Retina (tissue), 1 donor: ENCODE measurements around the gene TALDO1.
A peak's percentile ranks its signal among the peaks of the same experiment; 100 is the strongest.

ENCODE experiments used
- DNase-seq: peaks from one replicate; pipeline ENCODE4 v3.0.0-alpha.2; 2016

Gene TALDO1

GRCh38 chr11:788953-789940 is 42.0 kb downstream of the TALDO1 start:
- DNase-seq = peak; percentile 60

- DNase-seq = peak; percentile 76
Measured at GRCh38 chr11:789943-790342, 42.7 kb downstream of the TALDO1 start, which contains the start of gene CEND1. Gene CEND1 (minus strand): TSS chr11:790090. CDS start chr11:788576, 1,514 bp downstream.

GRCh38 chr11:790721-791564 is 43.7 kb downstream of the TALDO1 start:
- no peak for DNase-seq

- DNase-seq = no peak
Measured at GRCh38 chr11:791658-792534, 44.6 kb downstream of the TALDO1 start.

- no peak for DNase-seq
Measured at GRCh38 chr11:792535-792821, 45.2 kb downstream of the TALDO1 start.

GRCh38 chr11:792873-793272 is 45.6 kb downstream of the TALDO1 start:
- DNase-seq = no peak

- no peak for DNase-seq
Measured at GRCh38 chr11:793556-793955, 46.3 kb downstream of the TALDO1 start.

- no peak for DNase-seq
Measured at GRCh38 chr11:794013-794765, 46.9 kb downstream of the TALDO1 start.

GRCh38 chr11:794766-795633 is 47.7 kb downstream of the TALDO1 start:
- no peak for DNase-seq

GRCh38 chr11:795634-796564 is 48.6 kb downstream of the TALDO1 start:
- DNase-seq = peak; percentile 52

GRCh38 chr11:796565-797295 is 49.5 kb downstream of the TALDO1 start:
- peak; percentile 48 for DNase-seq

GRCh38 chr11:797296-798092 is 50.2 kb downstream of the TALDO1 start:
- DNase-seq = peak; percentile 92

GRCh38 chr11:798093-798713 is 50.9 kb downstream of the TALDO1 start, which contains the start of gene SLC25A22:
Gene SLC25A22 (minus strand): TSS chr11:798281. CDS start chr11:795006, 3,275 bp downstream.
- peak; percentile 90 for DNase-seq

- no peak for DNase-seq
Measured at GRCh38 chr11:799641-800316, 52.5 kb downstream of the TALDO1 start.

GRCh38 chr11:800473-800872 is 53.2 kb downstream of the TALDO1 start:
- DNase-seq = no peak

- no peak for DNase-seq
Measured at GRCh38 chr11:801097-801780, 54.0 kb downstream of the TALDO1 start.
